Stimulated activated CD4-positive, alpha-beta T cell treated with anti-CD3 and anti-CD28 coated beads, TNF-alpha, amount 100 ng/mL, for 4 hours (primary cell): Measurements from ENCODE around the gene FANK1.
"Not testable (repeated sequence)": the region's sequence is repeated elsewhere in the genome, so short reads cannot be mapped to it uniquely, and the experiment has no call there.

Source experiments
- DNase-seq, 3 experiments: peaks; one replicate each; pipeline ENCODE4 v3.0.0-alpha.2; 2020; ENCODE audit warnings: low read depth in 3 of 3

Gene FANK1

GRCh38 chr10:125889441-125889840 lies 6.9 kb upstream of the FANK1 start:
- not testable (repeated sequence) for DNase-seq

DNA sequence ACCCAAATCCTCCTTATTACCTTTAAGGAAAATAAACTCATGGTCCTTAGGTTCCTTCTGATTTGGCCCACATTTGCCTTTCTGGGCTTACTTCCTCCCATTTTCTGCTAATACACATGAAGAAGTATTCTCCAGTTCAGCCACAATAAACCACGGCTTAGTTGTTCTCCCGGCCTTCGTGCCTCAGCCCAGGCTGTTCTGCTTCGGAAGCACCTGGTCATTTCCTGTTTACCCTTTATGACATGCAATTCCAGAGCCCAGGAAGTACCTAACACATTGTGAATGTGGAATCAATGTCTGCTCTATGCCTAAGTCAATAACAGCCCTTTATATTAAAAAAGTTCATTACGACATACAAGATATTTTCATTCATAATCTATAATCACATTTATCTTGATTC lies 4.0 kb upstream of the FANK1 start:
- not testable (repeated sequence) for DNase-seq

DNA sequence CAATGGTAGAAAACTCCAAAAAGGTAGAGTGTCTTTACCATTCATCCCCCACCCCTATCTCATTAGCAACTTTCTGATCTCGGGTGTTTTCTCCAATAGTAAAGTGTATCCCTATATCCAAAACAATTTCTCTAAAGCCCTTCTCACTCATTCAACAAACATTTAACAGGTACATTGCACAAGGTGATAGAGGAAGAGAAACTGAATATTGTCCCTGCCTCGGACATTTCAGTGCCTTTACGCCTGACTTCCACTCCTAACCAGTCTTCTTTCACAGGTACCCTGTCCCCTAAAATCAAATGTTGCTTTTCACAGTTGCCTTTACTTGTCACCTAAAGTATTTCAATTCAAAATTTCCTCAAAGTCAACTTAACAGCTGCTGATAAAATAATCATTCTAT lies 2.2 kb upstream of the FANK1 start:
- DNase-seq = not testable (repeated sequence)

- DNase-seq = peak in 2 of 3 experiments; percentile 6 to 29
Observed at GRCh38 chr10:125895130-125896087, 955 bp upstream of the FANK1 start.

DNA sequence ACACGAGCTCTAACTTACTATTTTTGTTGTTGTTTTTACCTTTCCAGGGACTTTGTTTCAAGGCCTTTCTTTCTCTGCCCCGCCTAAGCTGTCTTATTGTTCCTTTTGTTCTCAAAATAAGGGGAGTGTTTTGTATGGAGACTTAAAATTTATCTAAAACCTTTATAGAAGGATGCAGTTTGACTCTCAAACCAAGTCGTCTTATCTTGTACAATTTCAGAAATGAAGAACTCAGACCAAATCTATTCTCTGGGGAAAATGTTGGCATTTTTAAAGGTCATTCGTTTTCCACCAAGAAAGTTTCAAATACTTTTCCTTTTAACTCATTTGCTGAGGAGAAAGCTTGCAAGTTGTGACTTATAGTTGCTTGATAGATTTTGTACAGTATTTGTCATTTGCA lies 953 bp downstream of the FANK1 start:
- not testable (repeated sequence) for DNase-seq

GRCh38 chr10:125900963-125901362 lies 4.6 kb downstream of the FANK1 start:
- not testable (repeated sequence) for DNase-seq

- DNase-seq = not testable (repeated sequence)
Observed at GRCh38 chr10:125903135-125903640, 6.8 kb downstream of the FANK1 start.

DNA sequence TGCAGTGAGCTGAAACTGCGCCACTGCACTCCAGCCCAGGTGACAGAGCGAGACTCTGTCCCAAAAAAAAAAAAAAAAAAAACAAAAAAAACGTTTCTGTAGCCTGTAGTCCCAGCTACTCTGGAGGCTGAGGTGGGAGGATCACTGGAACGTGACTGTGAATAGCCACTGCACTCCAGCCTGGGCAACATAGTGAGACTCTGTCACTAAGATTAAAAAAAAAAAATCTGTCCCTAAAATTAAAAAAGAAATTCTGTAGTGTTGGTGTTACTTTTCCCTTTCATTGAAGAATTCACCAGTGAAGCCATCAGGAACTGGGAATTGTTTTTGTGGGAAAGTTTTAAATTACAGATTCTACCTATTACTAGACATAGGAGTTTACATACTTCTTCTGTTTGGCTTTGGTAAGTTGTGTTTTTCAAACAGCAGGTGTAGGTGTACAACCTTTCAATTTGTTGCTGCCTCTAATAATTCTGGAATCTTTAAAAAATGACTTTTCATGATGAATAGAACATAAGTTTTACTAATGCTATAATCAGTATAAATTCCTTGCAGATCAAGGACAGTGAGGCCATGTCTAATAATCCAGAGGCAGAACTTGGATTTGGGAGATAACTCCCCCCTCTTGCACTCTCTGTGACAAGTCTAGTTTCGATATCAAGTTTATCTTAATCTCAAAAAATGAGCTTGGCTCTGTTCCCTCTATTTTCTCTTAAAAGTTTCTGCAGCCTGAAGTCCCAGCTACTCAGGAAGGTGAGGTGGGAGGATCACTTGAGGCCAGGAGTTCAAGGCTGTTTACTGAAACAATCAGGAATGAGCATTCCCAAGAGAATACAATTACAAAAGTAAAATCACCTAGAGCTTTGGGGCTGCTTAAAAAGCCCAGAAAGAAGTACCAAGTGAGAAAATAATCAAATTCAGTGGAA lies 9.0 kb downstream of the FANK1 start:
- DNase-seq = not testable (repeated sequence)

GRCh38 chr10:125907598-125907997 lies 11.2 kb downstream of the FANK1 start:
- not testable (repeated sequence) for DNase-seq

DNA sequence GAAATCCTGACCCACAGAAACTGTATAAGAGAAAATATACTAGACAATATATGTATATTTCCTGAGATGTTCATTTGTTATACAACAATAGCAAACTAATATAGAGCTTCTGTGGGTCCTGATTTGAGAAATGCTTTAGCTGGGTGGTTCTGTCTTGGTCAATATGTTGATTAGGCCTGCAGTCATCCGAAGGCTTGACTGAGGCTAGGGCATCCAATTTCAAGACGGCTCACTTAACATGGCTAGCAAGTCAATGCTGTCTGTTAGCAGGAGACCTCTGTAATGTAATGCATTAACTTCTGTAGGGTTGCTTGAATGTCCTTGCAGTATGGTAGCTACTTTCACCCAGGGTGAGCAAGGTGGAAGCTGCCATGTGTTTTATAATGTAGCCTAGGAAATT lies 12.4 kb downstream of the FANK1 start:
- DNase-seq = not testable (repeated sequence)

GRCh38 chr10:125909491-125909890 lies 13.1 kb downstream of the FANK1 start:
- DNase-seq = not testable (repeated sequence)

GRCh38 chr10:125911145-125911544 lies 14.8 kb downstream of the FANK1 start:
- no peak for DNase-seq

DNA sequence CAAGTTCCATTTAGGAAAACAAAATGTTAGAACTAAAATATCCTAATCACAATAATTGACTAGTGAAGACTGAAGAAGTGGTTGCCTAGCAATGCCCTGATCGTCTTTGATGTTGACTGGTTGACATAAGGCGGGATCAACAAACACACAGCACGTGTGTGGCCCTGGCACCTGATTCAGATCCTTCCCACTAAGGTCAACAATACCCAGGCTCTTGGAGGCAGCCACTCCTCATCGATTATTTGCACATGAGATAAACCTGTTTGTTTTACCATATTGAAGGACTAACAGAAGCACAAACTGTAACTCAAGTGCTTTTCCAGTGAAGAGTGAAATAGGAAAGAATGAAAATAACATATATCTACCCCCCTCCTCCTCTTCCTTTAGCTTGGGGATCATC lies 15.6 kb downstream of the FANK1 start:
- DNase-seq = no peak

DNA sequence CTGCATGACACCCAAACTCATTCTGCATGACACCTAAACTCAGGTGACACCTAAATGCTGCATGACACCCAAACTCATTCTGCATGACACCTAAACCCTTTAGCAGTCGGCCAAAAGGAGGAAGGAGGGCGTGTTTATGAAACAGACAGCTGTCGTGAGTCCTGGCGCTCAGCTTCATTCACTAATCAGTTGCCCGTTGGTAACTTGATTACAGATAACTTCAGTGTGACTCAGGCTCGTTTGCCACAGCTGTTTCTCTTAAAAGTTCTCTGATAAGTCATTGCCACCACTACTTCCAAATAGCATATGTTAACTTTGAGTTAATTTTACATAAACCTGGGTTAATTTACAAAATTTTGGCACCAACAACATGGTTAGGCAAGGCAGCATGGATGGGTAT lies 16.9 kb downstream of the FANK1 start:
- not testable (repeated sequence) for DNase-seq

GRCh38 chr10:125916977-125917376 lies 20.6 kb downstream of the FANK1 start:
- no peak for DNase-seq

GRCh38 chr10:125917704-125918361 lies 21.5 kb downstream of the FANK1 start:
- DNase-seq = not testable (repeated sequence)

DNA sequence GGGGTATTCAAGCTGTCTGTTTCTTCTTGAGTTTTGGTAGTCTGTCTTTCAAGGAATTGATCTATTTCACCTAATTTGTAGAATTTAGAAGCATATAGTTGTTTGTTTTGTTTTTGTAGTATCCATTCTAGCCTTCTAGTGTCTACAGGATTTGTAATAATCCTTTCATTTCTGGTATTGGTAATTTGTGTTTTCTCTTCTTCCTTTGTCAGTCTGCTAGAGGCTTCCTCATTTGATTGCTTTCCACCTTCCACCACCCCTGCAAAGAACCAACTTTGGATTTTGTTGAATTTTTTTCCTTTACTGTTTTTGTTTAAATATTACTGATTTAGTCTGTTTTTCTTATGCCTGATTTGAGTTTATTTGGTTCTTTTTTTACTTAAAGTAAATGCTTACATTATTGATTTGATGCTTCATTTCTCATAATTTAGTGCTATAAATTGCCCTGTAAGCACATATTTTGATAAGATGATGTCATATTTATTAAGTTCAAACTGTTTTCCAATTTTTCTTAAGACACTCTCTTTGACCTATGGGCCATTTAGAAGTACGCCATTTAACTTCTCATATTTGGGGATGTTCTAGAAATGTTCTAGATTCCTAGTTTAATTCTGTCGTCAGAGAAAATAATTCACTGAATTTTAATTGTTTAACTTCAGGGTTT lies 25.4 kb downstream of the FANK1 start:
- DNase-seq = not testable (repeated sequence)

DNA sequence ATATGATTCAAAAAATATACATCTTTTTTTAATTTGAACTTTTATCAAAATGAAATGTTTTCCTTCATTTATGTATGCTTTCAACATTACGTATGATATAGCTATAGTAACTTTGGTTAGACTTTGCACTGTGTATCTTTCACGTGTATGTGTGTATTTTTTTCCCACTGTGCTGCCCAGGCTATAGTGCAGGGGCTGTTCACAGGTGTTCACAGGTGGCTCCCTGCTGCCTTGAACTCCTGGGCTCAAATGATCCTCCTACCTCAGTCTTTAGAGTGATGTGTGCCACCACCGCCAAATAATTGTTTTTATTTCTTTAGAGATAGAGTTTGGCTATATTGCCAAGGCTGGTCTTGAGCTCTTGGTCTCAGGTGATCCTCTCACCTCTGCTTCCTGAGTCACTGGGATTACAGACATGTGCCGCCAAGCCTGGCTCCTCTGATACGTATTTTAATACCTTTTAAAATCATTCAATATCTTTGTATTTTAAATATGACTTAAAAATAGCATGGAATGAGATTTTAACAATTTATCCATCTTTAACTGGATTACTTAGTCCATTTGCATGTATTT lies 29.0 kb downstream of the FANK1 start:
- DNase-seq = no peak

DNA sequence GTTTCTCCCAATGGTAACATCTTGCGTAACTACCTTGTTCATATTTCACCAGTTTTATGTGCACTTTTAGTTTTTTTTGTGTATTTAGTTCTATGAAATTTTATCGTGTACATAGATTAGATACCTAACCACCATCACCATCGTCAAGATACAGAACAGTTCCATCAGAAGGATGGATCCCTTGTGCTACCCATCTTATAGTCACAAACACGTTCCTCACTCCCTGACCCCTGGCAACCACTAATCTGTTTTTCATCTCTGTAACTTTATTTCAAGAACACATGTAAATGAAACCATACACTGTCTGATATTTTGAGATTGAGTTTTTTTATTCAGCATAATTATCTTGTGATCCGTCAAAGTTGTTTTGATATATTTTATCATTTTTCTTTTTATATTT lies 29.9 kb downstream of the FANK1 start:
- no peak for DNase-seq

DNA sequence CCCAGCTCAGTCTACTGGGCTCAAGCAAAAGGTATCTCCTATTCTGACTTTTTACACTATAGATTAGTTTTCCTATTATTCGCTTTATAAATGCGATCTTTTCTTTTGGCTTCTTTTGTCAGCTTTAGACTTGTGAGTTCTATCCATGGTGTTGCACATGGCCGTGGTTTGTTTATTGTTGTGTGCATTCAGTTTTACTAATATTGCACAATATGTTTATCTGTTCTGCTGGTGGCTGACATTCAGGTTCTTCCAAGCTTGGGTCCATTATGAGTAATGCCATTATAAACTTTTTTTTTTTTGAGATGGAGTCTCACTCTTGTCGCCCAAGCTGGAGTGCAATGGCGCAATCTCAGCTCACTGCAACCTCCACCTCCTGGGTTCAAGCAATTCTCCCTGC lies 30.9 kb downstream of the FANK1 start:
- DNase-seq = not testable (repeated sequence)
